GM12872 (cell line): Measurements from ENCODE around the gene RPL31.

Source experiments
- TF ChIP-seq, protein P1 (sequence below): IDR thresholded peaks from 3 replicates; pipeline ENCODE4 v1.5.1; 2011; ENCODE audit warnings: low read depth, mild to moderate bottlenecking, low read length, moderate library complexity; ENCODE audit not compliant: insufficient read depth

RPL31 gene

DNA sequence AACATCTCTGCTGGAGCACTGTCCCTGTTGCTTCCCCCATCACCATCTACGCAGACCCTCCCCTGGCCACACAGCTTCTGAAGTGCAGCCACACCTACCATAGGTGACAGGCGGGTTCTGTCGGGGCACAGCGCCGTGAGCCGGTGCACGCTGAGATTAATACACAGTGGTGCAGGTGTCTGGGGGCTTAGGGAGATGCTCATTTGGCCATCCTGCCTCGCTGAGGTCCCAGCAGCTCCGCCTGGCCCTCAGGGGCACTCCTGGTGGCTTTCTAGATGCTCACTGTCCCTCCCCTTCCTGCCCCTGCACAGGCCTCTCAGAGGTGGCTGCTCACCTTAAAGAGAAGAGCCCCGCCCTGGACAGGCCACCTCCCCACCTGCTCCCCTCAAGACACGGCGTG, 18.9 kb upstream of the RPL31 start:
- TF ChIP-seq, protein P1, sequence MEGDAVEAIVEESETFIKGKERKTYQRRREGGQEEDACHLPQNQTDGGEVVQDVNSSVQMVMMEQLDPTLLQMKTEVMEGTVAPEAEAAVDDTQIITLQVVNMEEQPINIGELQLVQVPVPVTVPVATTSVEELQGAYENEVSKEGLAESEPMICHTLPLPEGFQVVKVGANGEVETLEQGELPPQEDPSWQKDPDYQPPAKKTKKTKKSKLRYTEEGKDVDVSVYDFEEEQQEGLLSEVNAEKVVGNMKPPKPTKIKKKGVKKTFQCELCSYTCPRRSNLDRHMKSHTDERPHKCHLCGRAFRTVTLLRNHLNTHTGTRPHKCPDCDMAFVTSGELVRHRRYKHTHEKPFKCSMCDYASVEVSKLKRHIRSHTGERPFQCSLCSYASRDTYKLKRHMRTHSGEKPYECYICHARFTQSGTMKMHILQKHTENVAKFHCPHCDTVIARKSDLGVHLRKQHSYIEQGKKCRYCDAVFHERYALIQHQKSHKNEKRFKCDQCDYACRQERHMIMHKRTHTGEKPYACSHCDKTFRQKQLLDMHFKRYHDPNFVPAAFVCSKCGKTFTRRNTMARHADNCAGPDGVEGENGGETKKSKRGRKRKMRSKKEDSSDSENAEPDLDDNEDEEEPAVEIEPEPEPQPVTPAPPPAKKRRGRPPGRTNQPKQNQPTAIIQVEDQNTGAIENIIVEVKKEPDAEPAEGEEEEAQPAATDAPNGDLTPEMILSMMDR, result no peak

DNA sequence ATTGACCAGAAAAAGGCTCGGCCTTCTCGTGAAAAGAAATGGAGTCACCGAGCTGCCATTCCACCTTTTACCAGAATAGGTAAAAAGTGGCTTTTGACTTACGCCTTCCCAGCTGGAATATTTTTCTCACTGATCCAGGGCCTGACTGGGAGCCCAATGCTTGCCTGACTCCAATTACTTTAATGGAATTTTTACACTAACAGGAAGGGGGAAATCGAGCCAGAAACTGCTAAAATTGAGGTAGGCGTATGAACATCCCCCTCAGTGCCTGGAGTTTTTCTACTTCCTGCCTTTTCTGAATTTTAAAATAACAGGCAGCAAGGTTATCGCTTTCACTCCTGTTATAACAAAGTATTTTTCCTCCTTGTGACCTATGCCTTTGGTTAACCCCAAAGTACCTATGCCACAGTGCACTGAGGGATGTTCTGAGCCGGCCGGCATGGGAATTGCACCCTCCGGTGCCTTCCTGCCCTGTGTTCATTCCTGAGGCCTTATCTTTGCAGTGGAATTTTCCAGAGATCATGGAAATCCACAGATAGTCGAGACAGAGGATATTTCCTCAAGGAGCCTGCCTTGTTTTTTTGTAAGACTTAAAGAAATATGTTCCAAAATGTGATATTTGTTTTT, 18.3 kb upstream of the RPL31 start:
- TF ChIP-seq, protein P1, result no peak

DNA sequence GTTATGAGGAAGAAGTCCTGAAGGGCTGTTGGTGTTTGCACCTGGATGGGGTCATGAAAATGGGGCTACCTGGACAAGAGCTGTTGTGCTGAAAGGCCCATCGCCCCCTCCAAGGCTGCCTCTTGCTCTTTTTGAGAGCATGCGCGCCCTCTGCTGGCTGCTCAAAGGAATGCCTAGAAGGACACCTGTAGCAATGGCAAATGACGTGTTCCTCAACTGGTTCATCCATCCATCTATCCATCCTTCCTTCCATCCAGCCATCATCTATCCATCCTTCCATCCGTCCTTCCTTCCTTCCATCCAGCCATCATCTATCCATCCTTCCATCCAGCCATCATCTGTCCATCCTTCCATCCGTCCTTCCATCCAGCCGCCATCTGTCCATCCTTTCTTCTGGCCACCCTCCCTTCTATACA, 17.2 kb upstream of the RPL31 start:
- TF ChIP-seq, protein P1, result peak; percentile 95

DNA sequence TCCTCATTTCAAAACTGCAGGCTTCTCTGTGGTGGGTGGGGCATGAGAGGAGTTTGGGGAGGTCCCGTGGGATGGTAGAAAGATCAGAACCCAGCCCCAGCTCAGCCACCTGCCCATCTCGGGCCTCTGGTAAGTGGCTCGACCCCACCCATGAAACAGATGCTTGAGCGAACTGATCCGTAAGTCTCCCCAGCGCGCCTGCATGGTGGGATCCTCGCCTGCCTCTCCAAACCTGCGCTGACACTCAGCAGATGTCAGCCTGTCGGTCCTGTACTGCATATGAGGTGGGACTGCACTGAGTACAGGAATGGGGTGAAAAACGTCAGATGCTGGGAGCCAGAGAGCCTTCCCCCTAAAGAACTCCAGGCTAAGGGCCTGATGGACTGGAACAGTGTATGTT, 15.9 kb upstream of the RPL31 start:
- TF ChIP-seq, protein P1, result no peak

DNA sequence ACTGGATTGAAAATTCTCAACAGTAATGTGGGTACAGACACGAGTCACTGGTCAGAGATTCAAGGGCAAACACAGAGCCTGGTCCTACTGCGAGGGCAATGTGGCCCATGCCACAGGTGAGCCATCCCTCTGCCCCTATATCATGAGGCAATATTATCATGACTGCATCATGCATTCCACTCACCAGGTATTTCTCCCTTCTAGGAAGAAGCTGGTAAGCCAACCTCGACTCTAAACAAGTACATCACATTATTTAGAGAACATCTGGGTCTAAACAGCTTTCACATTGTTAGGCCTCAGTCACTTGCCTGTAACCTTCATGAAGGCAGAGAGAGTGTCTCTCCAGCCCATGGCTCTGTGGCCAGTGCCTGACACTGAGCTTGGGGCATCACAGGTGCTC, 14.6 kb upstream of the RPL31 start:
- TF ChIP-seq, protein P1, result no peak

DNA sequence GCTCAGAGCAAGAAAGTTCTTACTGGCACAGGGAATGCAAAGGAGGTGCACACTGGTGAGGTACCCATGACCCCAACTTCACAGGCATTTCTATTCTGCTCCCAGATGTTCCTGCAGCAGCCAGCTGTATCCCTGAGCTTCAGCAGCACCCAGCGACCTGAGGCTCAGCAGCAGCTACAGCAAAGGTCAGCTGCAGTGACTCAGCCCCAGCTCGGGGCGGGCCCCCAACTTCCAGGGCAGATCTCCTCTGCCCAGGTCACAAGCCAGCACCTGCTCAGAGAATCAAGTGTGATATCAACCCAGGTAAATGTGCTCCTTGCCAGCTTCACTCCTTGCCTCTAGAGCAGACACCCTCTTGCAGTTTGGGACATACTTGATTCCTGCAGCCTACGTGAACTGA, 14.1 kb upstream of the RPL31 start:
- TF ChIP-seq, protein P1, result no peak

DNA sequence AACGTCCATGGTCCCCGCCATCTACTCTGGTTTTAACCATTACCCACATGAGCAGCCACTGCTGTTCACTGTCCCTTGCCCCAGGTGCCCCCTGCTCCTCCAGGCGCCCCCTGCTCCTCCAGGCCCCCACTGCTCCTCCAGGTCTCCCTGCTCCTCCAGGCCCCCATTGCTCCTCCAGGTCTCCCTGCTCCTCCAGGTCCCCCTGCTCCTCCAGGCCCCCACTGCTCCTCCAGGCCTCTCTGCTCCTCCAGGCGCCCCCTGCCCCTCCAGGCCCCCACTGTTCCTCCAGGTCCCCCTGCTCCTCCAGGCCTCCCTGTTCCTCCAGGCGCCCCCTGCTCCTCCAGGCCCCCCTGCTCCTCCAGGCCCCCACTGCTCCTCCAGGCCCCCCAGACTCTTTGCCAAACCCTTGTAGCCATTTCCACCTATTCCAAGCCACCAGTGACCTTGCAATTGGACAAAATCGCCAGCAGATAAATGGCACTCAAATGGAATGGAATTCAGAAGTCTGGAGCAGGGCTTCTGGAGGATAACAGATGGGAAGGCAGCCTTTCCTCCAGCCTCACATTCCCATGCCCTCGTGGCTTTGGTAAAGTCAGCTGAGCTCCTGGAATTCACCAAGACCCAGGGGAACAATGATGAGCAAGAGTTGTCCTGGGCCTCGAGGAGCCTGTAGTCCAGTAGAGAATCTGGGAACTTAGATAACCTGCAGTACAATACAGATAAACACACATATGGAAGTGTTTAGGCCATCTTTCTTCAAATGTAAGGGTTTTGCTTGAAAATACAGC, 13.3 kb upstream of the RPL31 start:
- TF ChIP-seq, protein P1, result no peak
